ENCODE results near the gene SHCBP1L.

- TF ChIP-seq CTCF (IDR thresholded peaks at IDR 0.05): no peak
- TF ChIP-seq POLR2A (IDR thresholded peaks at IDR 0.05): no peak
Measured at GRCh38 chr1:182977480-182977879, 24.5 kb upstream of the SHCBP1L start.

Data from uterus (tissue), 2 donors.